Measurements from ENCODE around the gene ENDOG. TPM values are rescaled to one million over a fixed set of nuclear protein-coding genes. Genes with fewer than 3 reads are reported as not detected.
"Not testable (repeated sequence)": the region's sequence is repeated elsewhere in the genome, so short reads cannot be mapped to it uniquely, and the experiment has no call there.

Gene ENDOG
- total RNA-seq, 1 experiment from 2014 or later: 48.3 TPM

DNA sequence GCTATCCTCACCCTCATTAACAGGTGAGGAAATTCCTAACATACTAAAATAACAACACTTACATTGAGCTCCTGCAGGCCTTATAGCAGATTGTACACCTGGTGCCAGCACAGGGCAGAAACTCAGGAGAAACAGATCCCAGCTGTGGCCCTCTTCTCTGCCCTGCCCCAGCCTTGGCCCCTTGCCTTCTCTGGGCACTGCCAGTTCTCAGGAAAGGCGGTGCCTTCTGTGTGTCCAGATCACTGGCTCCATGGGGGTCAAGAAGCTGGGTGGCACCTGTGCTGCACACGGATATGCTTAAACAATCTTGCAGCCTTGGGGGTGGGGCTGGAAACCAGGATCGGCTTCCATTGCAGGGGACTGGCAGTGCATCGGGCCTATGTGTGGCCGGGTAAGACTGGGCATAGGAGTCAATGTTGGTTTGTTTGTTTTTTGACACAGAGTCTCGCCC is 44.1 kb downstream of the ENDOG start:
- DNase-seq (ENCODE audit: low read depth): no peak

- peak; percentile 39 for DNase-seq (ENCODE audit: low read depth)
Observed at GRCh38 chr9:128863647-128864046, 45.3 kb downstream of the ENDOG start.

DNA sequence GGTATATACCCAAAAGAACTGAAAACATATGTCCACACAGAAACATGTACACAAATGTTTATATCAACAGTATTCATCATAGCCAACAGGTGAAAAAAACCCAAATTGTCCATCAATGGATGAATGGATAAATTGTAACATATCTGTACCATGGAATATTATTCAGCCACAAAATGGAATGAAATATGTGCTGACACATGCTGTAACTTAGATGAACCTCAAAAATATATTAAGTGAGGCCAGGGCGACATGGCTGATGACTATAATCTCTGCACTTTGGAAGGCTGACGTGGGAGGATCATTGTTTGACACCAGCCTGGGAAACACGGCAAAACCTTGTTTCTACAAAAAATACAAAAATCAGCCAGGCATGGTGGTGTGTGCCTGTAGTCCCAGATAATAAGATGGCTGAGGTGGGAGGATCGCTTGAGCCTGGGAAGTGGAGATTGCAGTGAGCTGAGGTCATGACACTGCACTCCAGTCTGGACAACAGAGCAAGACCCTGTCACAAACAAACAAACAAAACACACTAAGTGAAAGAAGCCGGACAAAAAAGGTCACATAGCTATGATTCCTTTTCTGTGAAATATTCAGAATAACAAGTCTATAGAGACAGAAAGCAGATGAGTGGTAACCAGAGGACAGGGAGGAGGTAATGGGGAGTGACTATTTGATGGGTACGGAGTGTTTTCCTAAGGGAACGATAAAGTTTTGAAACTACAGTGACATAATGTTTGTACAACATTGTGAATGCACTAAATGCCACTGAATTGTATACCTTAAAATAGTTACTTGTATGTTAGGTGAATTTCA is 52.0 kb downstream of the ENDOG start:
- DNase-seq (ENCODE audit: low read depth): no peak

DNA sequence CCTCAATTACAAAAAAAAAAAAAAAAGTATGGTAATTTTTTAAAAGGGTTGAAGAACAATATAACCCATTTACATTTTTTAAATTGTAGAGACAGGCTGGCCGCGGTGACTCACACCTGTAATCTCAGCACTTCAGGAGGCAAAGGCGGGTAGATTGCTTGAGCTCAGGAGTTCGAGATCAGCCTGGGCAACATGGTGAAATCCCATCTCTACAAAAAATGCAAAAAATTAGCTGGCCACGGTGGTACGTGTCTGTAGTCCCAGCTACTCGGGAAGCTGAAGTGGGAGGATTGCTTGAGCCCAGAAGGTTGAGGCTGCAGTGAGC is 52.6 kb downstream of the ENDOG start:
- not testable (repeated sequence) for DNase-seq (ENCODE audit: low read depth)

Other genes starting within 250 kb of the ENDOG start
- 160 and 162 TPM in 2 replicates for gene DYNC2I2, start 161.7 kb upstream of the ENDOG start, total RNA-seq (2014; rRNA removed)
- 454 and 528 TPM in 2 replicates for gene SET, start 129.3 kb upstream of the ENDOG start, total RNA-seq (2014; rRNA removed)
- gene PKN3, start 116.0 kb upstream of the ENDOG start, total RNA-seq (2014; rRNA removed): 4.2 and 4.4 TPM in 2 replicates
- 60.5 and 64.6 TPM in 2 replicates for gene ZDHHC12, start 94.4 kb upstream of the ENDOG start, total RNA-seq (2014; rRNA removed)
- 24.2 and 24.5 TPM in 2 replicates for gene ZER1, start 46.6 kb upstream of the ENDOG start, total RNA-seq (2014; rRNA removed)
- gene TBC1D13, start 31.2 kb upstream of the ENDOG start, total RNA-seq (2014; rRNA removed): 17.6 and 28.1 TPM in 2 replicates
- gene SPOUT1, start 11.3 kb downstream of the ENDOG start, total RNA-seq (2014; rRNA removed): 29.9 and 32.1 TPM in 2 replicates
- gene KYAT1, start 63.5 kb downstream of the ENDOG start, total RNA-seq (2014; rRNA removed): 9.6 and 9.8 TPM in 2 replicates
- 42.3 and 46.8 TPM in 2 replicates for gene LRRC8A, start 63.6 kb downstream of the ENDOG start, total RNA-seq (2014; rRNA removed)
- gene PHYHD1, start 102.5 kb downstream of the ENDOG start, total RNA-seq (2014; rRNA removed): 17.3 and 19.5 TPM in 2 replicates
- 34.4 and 39.0 TPM in 2 replicates for gene DOLK, start 129.1 kb downstream of the ENDOG start, total RNA-seq (2014; rRNA removed)
- gene NUP188, start 129.2 kb downstream of the ENDOG start, total RNA-seq (2014; rRNA removed): 61.6 and 80.0 TPM in 2 replicates
- gene SH3GLB2, start 209.8 kb downstream of the ENDOG start, total RNA-seq (2014; rRNA removed): 48.2 and 52.6 TPM in 2 replicates
- 29.1 and 31.4 TPM in 2 replicates for gene MIGA2, start 218.1 kb downstream of the ENDOG start, total RNA-seq (2014; rRNA removed)